WTC11 (cell line): ENCODE data around the gene RBP3. TPM values are rescaled to one million over a fixed set of nuclear protein-coding genes. Genes with fewer than 3 reads are reported as not detected.

Source experiments
- ATAC-seq: fragments of 200-7000 bp; cut with Tn5 transposase; 2 replicates; pipeline ENCODE4 v1.10.0; 2021; ENCODE audit warnings: mild to moderate bottlenecking, moderate library complexity
- CTCF ChIA-PET: fragments of 300-600 bp; sonication (Branson Sonifier 250); formaldehyde crosslinking; loops from one replicate; lab custom pipeline; 2021; ENCODE audit warnings: antibody characterized with exemption; lab: Charles Lee
- POLR2A ChIA-PET: fragments of 350-600 bp; sonication (Branson Sonifier 250); formaldehyde crosslinking; loops from one replicate; lab custom pipeline; 2021; ENCODE audit warnings: antibody characterized with exemption; lab: Charles Lee
- DNase-seq: peaks from one replicate; pipeline ENCODE4 v3.0.0; 2021; ENCODE audit warnings: low spot score
- H3K27ac Mint-ChIP-seq: 2 replicates; pipeline ENCODE4 v1.8.0; 2021; ENCODE audit warnings: mixed read lengths
- H3K27me3 Mint-ChIP-seq: 2 replicates; pipeline ENCODE4 v1.8.0; 2021; ENCODE audit warnings: low read depth, mild to moderate bottlenecking, moderate library complexity, mixed read lengths
- H3K36me3 Mint-ChIP-seq: 2 replicates; pipeline ENCODE4 v1.8.0; 2021; ENCODE audit warnings: mixed read lengths
- H3K4me1 Mint-ChIP-seq: 2 replicates; pipeline ENCODE4 v1.8.0; 2022; ENCODE audit warnings: mixed read lengths
- H3K4me3 Mint-ChIP-seq: 2 replicates; pipeline ENCODE4 v1.8.0; 2021; ENCODE audit warnings: mild to moderate bottlenecking, moderate library complexity, mixed read lengths
- H3K9me3 Mint-ChIP-seq: 2 replicates; pipeline ENCODE4 v1.8.0; 2021; ENCODE audit warnings: mixed read lengths
- ELF4 ChIP-seq: sonication (generic); formaldehyde crosslinking; IDR thresholded peaks from 2 replicates; pipeline ENCODE4 v1.8.1; 2022; ENCODE audit warnings: low read depth, mild to moderate bottlenecking, moderate library complexity, missing genetic modification reagents
- EMX1 ChIP-seq: fragments of 250-450 bp; sonication (Bioruptor Pico); IDR thresholded peaks from 2 replicates; pipeline ENCODE4 v1.8.0; 2021; ENCODE audit warnings: mild to moderate bottlenecking
- GABPB1 ChIP-seq: sonication (generic); formaldehyde crosslinking; IDR thresholded peaks from 2 replicates; pipeline ENCODE4 v1.8.1; 2023; ENCODE audit warnings: mild to moderate bottlenecking, missing genetic modification reagents
- MYBL2 ChIP-seq: sonication (generic); formaldehyde crosslinking; IDR thresholded peaks from 2 replicates; pipeline ENCODE4 v1.8.1; 2023; ENCODE audit warnings: mild to moderate bottlenecking, moderate library complexity, missing genetic modification reagents
- NR1H2 ChIP-seq: sonication (generic); formaldehyde crosslinking; IDR thresholded peaks from 2 replicates; pipeline ENCODE4 v1.9.0; 2021; ENCODE audit warnings: mild to moderate bottlenecking, moderate library complexity, missing genetic modification reagents
- SOX15 ChIP-seq: fragments of 250-450 bp; sonication (Bioruptor Pico); IDR thresholded peaks from 2 replicates; pipeline ENCODE4 v1.9.0; 2021; ENCODE audit warnings: mild to moderate bottlenecking
- TCF7 ChIP-seq: sonication (generic); formaldehyde crosslinking; IDR thresholded peaks from 2 replicates; pipeline ENCODE4 v1.8.0; 2022; ENCODE audit warnings: mild to moderate bottlenecking, low read depth, missing genetic modification reagents, moderate library complexity
- TEAD1 ChIP-seq: sonication (generic); formaldehyde crosslinking; IDR thresholded peaks from 2 replicates; pipeline ENCODE4 v1.8.0; 2022; ENCODE audit warnings: mild to moderate bottlenecking, missing genetic modification reagents
- TP53 ChIP-seq: sonication (generic); formaldehyde crosslinking; IDR thresholded peaks from 2 replicates; pipeline ENCODE4 v1.8.1; 2023; ENCODE audit warnings: mild to moderate bottlenecking, missing genetic modification reagents
- ZNF138 ChIP-seq: sonication (generic); formaldehyde crosslinking; conservative IDR thresholded peaks from 2 replicates; pipeline ENCODE4 v1.8.1; 2022; ENCODE audit warnings: mild to moderate bottlenecking, moderate library complexity, missing genetic modification reagents
- ZNF219 ChIP-seq: sonication (generic); formaldehyde crosslinking; IDR thresholded peaks from 2 replicates; pipeline ENCODE4 v1.8.0; 2023; ENCODE audit warnings: missing genetic modification reagents, mild to moderate bottlenecking, borderline replicate concordance
- ZNF416 ChIP-seq: fragments of 250-450 bp; sonication (Bioruptor Pico); IDR thresholded peaks from 2 replicates; pipeline ENCODE4 v1.9.0; 2021; ENCODE audit warnings: mild to moderate bottlenecking, inconsistent platforms
- total RNA-seq: library from RNA; stranded (reverse); gene quantifications from 3 replicates; pipeline ENCODE4 v1.2.3, GENCODE V29; 2021
- TF ChIP-seq, protein P1 (sequence below): fragments of 250-450 bp; sonication (Bioruptor Pico); IDR thresholded peaks from 2 replicates; pipeline ENCODE4 v1.9.0; 2021; ENCODE audit warnings: mild to moderate bottlenecking
- TF ChIP-seq, protein P2 (sequence below): sonication (generic); formaldehyde crosslinking; IDR thresholded peaks from 2 replicates; pipeline ENCODE4 v1.8.0; 2022; ENCODE audit warnings: mild to moderate bottlenecking, missing genetic modification reagents
- TF ChIP-seq, protein P3 (sequence below): sonication (generic); formaldehyde crosslinking; IDR thresholded peaks from 2 replicates; pipeline ENCODE4 v1.8.1; 2022; ENCODE audit warnings: low read depth, mild to moderate bottlenecking, moderate library complexity, missing genetic modification reagents, borderline replicate concordance
- TF ChIP-seq, protein P4 (sequence below): sonication (generic); formaldehyde crosslinking; IDR thresholded peaks from 2 replicates; pipeline ENCODE4 v1.8.0; 2022; ENCODE audit warnings: mild to moderate bottlenecking, missing genetic modification reagents
- TF ChIP-seq, protein P5 (sequence below): sonication (generic); formaldehyde crosslinking; IDR thresholded peaks from 2 replicates; pipeline ENCODE4 v1.8.0; 2022; ENCODE audit warnings: mild to moderate bottlenecking, missing genetic modification reagents

Gene RBP3
- total RNA-seq, 1 experiment from 2014 or later = not detected

DNA sequence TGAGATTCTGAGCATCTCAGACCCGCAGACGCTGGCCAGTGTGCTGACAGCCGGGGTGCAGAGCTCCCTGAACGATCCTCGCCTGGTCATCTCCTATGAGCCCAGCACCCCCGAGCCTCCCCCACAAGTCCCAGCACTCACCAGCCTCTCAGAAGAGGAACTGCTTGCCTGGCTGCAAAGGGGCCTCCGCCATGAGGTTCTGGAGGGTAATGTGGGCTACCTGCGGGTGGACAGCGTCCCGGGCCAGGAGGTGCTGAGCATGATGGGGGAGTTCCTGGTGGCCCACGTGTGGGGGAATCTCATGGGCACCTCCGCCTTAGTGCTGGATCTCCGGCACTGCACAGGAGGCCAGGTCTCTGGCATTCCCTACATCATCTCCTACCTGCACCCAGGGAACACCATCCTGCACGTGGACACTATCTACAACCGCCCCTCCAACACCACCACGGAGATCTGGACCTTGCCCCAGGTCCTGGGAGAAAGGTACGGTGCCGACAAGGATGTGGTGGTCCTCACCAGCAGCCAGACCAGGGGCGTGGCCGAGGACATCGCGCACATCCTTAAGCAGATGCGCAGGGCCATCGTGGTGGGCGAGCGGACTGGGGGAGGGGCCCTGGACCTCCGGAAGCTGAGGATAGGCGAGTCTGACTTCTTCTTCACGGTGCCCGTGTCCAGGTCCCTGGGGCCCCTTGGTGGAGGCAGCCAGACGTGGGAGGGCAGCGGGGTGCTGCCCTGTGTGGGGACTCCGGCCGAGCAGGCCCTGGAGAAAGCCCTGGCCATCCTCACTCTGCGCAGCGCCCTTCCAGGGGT lies 703 bp downstream of the RBP3 start:
- TF ChIP-seq, protein P1, sequence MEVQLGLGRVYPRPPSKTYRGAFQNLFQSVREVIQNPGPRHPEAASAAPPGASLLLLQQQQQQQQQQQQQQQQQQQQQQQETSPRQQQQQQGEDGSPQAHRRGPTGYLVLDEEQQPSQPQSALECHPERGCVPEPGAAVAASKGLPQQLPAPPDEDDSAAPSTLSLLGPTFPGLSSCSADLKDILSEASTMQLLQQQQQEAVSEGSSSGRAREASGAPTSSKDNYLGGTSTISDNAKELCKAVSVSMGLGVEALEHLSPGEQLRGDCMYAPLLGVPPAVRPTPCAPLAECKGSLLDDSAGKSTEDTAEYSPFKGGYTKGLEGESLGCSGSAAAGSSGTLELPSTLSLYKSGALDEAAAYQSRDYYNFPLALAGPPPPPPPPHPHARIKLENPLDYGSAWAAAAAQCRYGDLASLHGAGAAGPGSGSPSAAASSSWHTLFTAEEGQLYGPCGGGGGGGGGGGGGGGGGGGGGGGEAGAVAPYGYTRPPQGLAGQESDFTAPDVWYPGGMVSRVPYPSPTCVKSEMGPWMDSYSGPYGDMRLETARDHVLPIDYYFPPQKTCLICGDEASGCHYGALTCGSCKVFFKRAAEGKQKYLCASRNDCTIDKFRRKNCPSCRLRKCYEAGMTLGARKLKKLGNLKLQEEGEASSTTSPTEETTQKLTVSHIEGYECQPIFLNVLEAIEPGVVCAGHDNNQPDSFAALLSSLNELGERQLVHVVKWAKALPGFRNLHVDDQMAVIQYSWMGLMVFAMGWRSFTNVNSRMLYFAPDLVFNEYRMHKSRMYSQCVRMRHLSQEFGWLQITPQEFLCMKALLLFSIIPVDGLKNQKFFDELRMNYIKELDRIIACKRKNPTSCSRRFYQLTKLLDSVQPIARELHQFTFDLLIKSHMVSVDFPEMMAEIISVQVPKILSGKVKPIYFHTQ = no peak
- no peak for TF ChIP-seq TCF7 (CRISPR knock-in tag)
- TF ChIP-seq, protein P2, sequence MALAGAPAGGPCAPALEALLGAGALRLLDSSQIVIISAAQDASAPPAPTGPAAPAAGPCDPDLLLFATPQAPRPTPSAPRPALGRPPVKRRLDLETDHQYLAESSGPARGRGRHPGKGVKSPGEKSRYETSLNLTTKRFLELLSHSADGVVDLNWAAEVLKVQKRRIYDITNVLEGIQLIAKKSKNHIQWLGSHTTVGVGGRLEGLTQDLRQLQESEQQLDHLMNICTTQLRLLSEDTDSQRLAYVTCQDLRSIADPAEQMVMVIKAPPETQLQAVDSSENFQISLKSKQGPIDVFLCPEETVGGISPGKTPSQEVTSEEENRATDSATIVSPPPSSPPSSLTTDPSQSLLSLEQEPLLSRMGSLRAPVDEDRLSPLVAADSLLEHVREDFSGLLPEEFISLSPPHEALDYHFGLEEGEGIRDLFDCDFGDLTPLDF (CRISPR knock-in tag) = no peak
- no peak for TF ChIP-seq MYBL2 (CRISPR knock-in tag)
- no peak for TF ChIP-seq GABPB1 (CRISPR knock-in tag)
- no peak for TF ChIP-seq TEAD1
- no peak for TF ChIP-seq ELF4 (CRISPR knock-in tag)
- TF ChIP-seq ZNF416 (CRISPR knock-in tag) = no peak
- TF ChIP-seq, protein P3, sequence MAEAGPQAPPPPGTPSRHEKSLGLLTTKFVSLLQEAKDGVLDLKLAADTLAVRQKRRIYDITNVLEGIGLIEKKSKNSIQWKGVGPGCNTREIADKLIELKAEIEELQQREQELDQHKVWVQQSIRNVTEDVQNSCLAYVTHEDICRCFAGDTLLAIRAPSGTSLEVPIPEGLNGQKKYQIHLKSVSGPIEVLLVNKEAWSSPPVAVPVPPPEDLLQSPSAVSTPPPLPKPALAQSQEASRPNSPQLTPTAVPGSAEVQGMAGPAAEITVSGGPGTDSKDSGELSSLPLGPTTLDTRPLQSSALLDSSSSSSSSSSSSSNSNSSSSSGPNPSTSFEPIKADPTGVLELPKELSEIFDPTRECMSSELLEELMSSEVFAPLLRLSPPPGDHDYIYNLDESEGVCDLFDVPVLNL (CRISPR knock-in tag) = no peak
- TF ChIP-seq ZNF219 (CRISPR knock-in tag) = no peak
- TF ChIP-seq, protein P4, sequence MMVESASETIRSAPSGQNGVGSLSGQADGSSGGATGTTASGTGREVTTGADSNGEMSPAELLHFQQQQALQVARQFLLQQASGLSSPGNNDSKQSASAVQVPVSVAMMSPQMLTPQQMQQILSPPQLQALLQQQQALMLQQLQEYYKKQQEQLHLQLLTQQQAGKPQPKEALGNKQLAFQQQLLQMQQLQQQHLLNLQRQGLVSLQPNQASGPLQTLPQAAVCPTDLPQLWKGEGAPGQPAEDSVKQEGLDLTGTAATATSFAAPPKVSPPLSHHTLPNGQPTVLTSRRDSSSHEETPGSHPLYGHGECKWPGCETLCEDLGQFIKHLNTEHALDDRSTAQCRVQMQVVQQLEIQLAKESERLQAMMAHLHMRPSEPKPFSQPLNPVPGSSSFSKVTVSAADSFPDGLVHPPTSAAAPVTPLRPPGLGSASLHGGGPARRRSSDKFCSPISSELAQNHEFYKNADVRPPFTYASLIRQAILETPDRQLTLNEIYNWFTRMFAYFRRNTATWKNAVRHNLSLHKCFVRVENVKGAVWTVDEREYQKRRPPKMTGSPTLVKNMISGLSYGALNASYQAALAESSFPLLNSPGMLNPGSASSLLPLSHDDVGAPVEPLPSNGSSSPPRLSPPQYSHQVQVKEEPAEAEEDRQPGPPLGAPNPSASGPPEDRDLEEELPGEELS (CRISPR knock-in tag) = no peak
- no peak for TF ChIP-seq EMX1 (CRISPR knock-in tag)
- no peak for TF ChIP-seq NR1H2 (CRISPR knock-in tag)
- no peak for TF ChIP-seq TP53
- H3K4me3 Mint-ChIP-seq = no peak overlapping the region
- DNase-seq = no peak
- no peaks in the 10 kb centered on the region for H3K9me3 Mint-ChIP-seq
- no peak overlapping the region for H3K27ac Mint-ChIP-seq
- ChIA-PET POLR2A (no interaction called here), CTCF (no interaction called here)
- peaks cover 5% of the 10 kb centered on the region; the same call in 1 of the 2 replicates for H3K4me1 Mint-ChIP-seq
- ATAC-seq = no peak
- no peaks in the 10 kb centered on the region for H3K27me3 Mint-ChIP-seq
- no peaks in the 10 kb centered on the region for H3K36me3 Mint-ChIP-seq

DNA sequence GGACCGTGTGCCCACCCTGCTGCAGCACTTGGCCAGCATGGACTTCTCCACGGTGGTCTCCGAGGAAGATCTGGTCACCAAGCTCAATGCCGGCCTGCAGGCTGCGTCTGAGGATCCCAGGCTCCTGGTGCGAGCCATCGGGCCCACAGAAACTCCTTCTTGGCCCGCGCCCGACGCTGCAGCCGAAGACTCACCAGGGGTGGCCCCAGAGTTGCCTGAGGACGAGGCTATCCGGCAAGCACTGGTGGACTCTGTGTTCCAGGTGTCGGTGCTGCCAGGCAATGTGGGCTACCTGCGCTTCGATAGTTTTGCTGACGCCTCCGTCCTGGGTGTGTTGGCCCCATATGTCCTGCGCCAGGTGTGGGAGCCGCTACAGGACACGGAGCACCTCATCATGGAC lies 1.4 kb downstream of the RBP3 start:
- no peak overlapping the region for H3K27ac Mint-ChIP-seq
- ATAC-seq (no peak), DNase-seq (no peak)
- H3K27me3 Mint-ChIP-seq = no peaks in the 10 kb centered on the region
- TF ChIP-seq SOX15 (CRISPR knock-in tag) (no peak), ZNF138 (no peak)
- TF ChIP-seq, protein P5, sequence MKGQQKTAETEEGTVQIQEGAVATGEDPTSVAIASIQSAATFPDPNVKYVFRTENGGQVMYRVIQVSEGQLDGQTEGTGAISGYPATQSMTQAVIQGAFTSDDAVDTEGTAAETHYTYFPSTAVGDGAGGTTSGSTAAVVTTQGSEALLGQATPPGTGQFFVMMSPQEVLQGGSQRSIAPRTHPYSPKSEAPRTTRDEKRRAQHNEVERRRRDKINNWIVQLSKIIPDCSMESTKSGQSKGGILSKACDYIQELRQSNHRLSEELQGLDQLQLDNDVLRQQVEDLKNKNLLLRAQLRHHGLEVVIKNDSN (CRISPR knock-in tag) = no peak
- H3K36me3 Mint-ChIP-seq = no peaks in the 10 kb centered on the region
- H3K9me3 Mint-ChIP-seq = no peaks in the 10 kb centered on the region
- POLR2A ChIA-PET = no interaction called here
- peaks cover 5% of the 10 kb centered on the region; the same call in 1 of the 2 replicates for H3K4me1 Mint-ChIP-seq
- H3K4me3 Mint-ChIP-seq = no peak overlapping the region
- CTCF ChIA-PET = no interaction called here
